Cardiac fibroblast (primary cell): ENCODE results near the gene PRRG2.
"Not testable (repeated sequence)": the region's sequence is repeated elsewhere in the genome, so short reads cannot be mapped to it uniquely, and the experiment has no call there.

Experiments used
- DNase-seq, 2 donors: peaks; one replicate each; pipeline versions ENCODE4 v3.0.0 to v3.0.0-alpha.2; 2010; ENCODE audit warnings: low read depth in 2 of 2
- H3K4me3 ChIP-seq, 2 donors: replicated peaks in 1 of 2; 1 replicate in 1 of 2; 2 replicates in 1 of 2; pipeline ENCODE4 v1.5.1; 2011; ENCODE audit warnings: low read depth in 2 of 2, low read length in 2 of 2, mild to moderate bottlenecking in 2 of 2, moderate library complexity in 1 of 2
- TF ChIP-seq, protein P1 (sequence below): IDR thresholded peaks from one replicate; pipeline ENCODE4 v1.5.1; 2011; ENCODE audit warnings: low read depth, mild to moderate bottlenecking, low read length, inconsistent platforms

Gene PRRG2

DNA sequence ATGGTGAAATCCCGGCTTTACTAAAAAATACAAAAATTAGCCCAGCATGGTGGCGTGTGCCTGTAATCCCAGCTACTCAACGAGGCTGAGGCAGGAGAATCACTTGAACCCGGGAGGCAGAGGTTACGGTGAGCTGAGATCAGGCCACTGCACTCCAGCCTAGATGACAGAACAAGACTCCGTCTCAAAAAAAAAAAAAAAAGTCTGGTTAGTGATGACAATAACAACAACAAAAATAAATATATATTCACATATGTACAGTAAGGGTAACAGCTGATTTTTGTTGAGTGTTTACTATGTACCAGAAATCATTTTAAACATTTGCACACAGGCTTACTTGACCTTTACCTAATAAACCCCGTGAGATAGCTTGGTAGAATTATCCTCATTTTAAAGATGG, 35.8 kb downstream of the PRRG2 start:
- TF ChIP-seq, protein P1, sequence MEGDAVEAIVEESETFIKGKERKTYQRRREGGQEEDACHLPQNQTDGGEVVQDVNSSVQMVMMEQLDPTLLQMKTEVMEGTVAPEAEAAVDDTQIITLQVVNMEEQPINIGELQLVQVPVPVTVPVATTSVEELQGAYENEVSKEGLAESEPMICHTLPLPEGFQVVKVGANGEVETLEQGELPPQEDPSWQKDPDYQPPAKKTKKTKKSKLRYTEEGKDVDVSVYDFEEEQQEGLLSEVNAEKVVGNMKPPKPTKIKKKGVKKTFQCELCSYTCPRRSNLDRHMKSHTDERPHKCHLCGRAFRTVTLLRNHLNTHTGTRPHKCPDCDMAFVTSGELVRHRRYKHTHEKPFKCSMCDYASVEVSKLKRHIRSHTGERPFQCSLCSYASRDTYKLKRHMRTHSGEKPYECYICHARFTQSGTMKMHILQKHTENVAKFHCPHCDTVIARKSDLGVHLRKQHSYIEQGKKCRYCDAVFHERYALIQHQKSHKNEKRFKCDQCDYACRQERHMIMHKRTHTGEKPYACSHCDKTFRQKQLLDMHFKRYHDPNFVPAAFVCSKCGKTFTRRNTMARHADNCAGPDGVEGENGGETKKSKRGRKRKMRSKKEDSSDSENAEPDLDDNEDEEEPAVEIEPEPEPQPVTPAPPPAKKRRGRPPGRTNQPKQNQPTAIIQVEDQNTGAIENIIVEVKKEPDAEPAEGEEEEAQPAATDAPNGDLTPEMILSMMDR: no peak
- no peak for DNase-seq
- H3K4me3 ChIP-seq: no peak overlapping the region

DNA sequence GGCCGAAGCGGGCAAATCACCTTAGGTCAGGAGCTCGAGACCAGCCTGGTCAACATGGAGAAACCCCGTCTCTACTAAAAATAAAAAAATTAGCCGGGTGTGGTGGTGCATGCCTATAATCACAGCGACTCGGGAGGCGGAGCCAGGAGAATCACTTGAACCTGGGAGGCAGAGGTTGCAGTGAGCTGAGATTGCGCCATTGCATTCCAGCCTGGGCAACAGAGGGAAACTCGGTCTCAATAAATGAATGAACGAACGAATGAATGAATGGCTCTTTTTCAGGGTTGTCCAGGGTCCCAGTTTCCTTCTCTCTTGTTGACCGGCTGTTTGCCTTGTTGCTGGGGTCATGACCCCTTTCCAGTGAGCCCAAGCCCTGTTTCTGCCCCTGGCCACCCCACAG, 36.7 kb downstream of the PRRG2 start:
- not testable (repeated sequence) for H3K4me3 ChIP-seq

DNA sequence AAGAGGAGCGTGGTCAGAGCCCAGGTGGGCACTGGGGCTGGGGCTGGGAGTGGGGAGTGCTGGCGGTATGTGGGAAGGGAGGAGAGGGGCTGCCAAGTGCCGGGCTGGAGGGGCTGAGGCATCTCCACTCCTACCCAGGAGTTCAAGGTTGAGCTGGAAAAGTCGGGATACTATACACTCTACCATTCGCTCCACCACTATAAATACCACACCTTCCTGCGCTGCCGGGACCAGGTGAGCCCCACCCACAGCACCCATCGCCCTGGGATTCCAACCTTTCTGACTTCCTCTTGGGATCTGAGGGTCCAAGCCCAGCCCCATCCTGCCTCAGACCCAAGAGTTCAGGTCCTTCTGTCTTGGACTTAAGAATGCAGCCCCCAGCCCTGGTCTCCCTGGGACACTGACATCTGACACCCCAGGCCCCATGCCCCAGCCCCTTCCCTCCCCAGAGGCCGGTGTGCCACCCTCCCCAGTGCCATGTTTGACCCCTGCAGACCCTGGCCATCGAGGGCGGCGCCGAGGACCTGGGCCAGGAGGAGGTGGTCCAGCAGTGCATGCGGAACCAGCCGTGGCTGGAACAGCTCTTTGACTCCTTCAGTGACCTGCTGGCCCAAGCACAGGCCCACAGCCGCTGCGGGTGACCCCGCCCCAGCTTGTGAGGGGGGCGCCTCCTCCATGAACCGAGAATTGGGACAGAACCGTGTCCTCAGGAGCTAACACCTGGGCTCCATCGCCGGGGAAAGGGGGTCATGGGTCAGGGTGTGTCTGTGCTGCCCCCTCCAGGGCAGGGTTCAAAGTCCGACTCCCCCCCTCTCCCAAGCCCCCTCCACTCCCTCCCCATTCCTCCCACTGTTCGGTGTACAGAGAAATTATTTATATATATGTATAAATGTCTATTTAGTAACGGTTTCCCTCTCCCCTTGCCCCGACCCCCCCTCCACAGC, 44.1 kb downstream of the PRRG2 start:
- H3K4me3 ChIP-seq: no peak overlapping the region
- TF ChIP-seq, protein P1: no peak
- DNase-seq: no peak

More for the DNA sequence above, 36.7 kb downstream of the PRRG2 start:
- DNase-seq: not testable (repeated sequence)

DNA sequence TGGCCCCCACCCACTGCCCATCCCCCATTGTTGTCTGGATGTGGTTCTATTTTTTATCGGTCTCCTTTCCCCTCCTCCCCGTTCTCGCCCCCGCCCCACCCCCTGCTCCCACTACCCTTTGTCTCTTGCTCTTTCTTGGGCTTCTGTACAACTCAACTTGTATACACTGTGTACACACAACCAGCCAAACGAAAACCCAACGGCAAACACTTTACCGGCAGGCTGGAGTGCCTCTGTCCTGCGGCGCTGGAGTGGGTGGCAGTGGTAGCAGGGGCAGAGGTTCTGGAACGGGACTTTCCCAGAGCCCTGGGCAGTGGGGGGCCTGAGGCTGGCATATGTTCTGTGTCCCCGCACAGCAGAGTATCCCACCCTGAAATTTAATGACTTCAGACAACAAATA, 45.1 kb downstream of the PRRG2 start:
- no peak for DNase-seq
- no peak overlapping the region for H3K4me3 ChIP-seq
- TF ChIP-seq, protein P1: no peak

DNA sequence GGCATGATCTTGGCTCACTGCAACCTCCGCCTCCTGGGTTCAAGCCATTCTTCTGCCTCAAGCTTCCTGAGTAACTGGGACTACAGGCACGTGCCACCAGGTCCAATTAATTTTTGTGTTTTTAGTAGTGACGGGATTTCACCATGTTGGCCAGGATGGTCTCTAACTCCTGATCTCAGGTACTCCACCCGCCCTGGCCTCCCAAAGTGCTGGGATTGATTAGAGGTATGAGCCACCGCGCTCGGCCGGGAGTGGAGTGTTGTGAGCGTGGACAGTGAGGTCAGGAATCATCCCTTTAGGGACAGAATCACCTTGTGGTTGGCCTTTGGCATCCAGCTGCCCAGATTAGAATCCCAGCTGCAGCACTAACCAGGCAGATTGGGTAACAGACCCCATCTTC, 48.5 kb downstream of the PRRG2 start:
- H3K4me3 ChIP-seq: no peak overlapping the region
- no peak for DNase-seq
- TF ChIP-seq, protein P1: no peak

DNA sequence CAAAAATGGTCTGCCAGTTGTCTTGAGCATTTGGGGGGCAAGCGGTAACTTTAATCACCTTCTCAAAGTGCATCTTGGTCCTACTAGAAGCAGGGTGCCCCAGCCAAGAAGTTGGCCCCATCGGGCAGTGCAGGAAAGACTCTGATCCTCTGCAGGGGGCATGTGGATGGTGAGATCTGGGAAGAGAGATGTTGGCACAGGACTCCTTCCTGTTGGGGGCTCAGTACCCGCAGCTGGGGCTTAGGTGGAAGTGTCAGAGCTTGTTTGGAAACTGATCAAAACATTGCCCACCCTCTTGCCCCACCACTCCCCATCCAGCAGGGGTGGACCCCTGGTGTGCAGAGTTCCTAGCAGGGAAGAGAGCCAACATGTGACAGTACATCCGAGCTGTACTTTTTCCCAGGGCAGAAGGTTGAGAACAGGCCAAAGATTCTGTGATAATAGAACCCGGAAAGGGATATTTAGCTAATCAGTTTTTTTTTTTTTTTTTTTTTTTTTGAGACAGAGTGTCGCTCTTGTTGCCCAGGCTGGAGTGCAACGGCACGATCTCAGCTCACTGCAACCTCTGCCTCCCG, 50.0 kb downstream of the PRRG2 start:
- TF ChIP-seq, protein P1: no peak
- peak in 1 of 2 donors; percentile 25 for DNase-seq
- no peak overlapping the region for H3K4me3 ChIP-seq

DNA sequence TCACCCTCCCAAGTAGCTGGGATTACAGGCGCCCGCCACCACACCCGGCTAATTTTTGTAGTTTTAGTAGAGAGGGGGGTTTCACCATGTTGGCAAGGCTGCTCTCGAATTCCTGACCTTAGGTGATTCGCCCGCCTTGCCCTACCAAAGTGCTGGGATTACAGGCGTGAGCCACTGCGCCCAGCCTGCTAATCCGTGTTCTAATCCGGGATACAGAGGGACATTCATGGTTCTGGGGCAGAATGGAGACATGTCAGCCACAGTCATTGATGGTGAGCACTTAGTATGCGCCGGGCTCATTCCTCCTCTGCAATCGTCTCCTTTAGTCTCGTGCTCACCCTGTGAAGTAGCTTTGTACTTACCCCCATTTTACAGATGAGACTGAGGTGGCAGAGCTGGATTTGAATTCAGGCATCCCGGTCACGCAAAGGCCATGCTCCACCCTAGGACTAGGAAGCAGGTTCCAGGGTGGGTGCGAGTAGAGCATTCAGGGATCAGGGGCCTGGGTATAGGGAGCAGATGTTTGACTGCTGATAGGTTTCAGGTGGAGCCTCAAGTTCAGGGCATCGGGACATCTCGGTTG, 50.6 kb downstream of the PRRG2 start:
- no peak overlapping the region for H3K4me3 ChIP-seq
- TF ChIP-seq, protein P1: no peak
- DNase-seq: no peak
